ENCODE measurements around the gene FILIP1L. TPM values are rescaled to one million over a fixed set of nuclear protein-coding genes. Genes with fewer than 3 reads are reported as not detected.
A peak's percentile ranks its signal among the peaks of the same experiment; 100 is the strongest.

FILIP1L gene
- total RNA-seq, 1 donor from 2014 or later = 0.15 TPM

- Histone ChIP-seq H3K4me2 (no peak overlapping the region), H4K20me1 (ENCODE audit: low read depth) (no peaks in the 10 kb centered on the region), H3K79me2 (ENCODE audit: low read depth) (peaks cover 5% of the 10 kb centered on the region), H3K27ac (no peak overlapping the region), H3K4me1 (peaks cover 18% of the 10 kb centered on the region), H2AFZ (replicated peaks) (no peak overlapping the region), H3K27me3 (no peaks in the 10 kb centered on the region), H3K36me3 (no peaks in the 10 kb centered on the region), H3F3A (ENCODE audit: low read depth) (peaks cover 5% of the 10 kb centered on the region), H3K9ac (no peak overlapping the region), H3K4me3 (no peak overlapping the region), H3K9me3 (ENCODE audit: low read depth) (no peaks in the 10 kb centered on the region)
- Mint-ChIP-seq H3K4me3 (no peak overlapping the region), H3K9me3 (no peaks in the 10 kb centered on the region), H3K27ac (no peak overlapping the region), H3K36me3 (no peaks in the 10 kb centered on the region), H3K27me3 (ENCODE audit: insufficient read depth, low read depth) (peaks cover 3% of the 10 kb centered on the region), H3K4me1 (peaks cover 20% of the 10 kb centered on the region)
- TF ChIP-seq EZH2phosphoT487 (IDR thresholded peaks at IDR 0.05) (no peak), EZH2 (IDR thresholded peaks at IDR 0.05) (no peak), CTCF (IDR thresholded peaks at IDR 0.05) (no peak)
- peak; percentile 24 for DNase-seq (ENCODE audit: low spot score)
Measured at GRCh38 chr3:99943931-99944761, 170.2 kb downstream of the FILIP1L start.

- Histone ChIP-seq H3K4me1 (peaks cover 18% of the 10 kb centered on the region), H2AFZ (replicated peaks) (no peak overlapping the region), H3K27ac (no peak overlapping the region), H3K9me3 (ENCODE audit: low read depth) (no peaks in the 10 kb centered on the region), H3K4me3 (no peak overlapping the region), H3K4me2 (no peak overlapping the region), H3K36me3 (no peaks in the 10 kb centered on the region), H3K9ac (no peak overlapping the region), H4K20me1 (ENCODE audit: low read depth) (no peaks in the 10 kb centered on the region), H3F3A (ENCODE audit: low read depth) (peaks cover 5% of the 10 kb centered on the region), H3K79me2 (ENCODE audit: low read depth) (peaks cover under 1% of the 10 kb centered on the region), H3K27me3 (no peaks in the 10 kb centered on the region)
- H3K36me3 Mint-ChIP-seq = no peaks in the 10 kb centered on the region
- H3K4me1 Mint-ChIP-seq = peaks cover 34% of the 10 kb centered on the region
- peaks cover 3% of the 10 kb centered on the region for H3K27me3 Mint-ChIP-seq (ENCODE audit: insufficient read depth, low read depth)
- no peaks in the 10 kb centered on the region for H3K9me3 Mint-ChIP-seq
- H3K27ac Mint-ChIP-seq = no peak overlapping the region
- H3K4me3 Mint-ChIP-seq = no peak overlapping the region
- DNase-seq (ENCODE audit: low spot score) = no peak
- TF ChIP-seq CTCF (IDR thresholded peaks at IDR 0.05) (no peak), EZH2phosphoT487 (IDR thresholded peaks at IDR 0.05) (no peak), EZH2 (IDR thresholded peaks at IDR 0.05) (no peak)
Measured at GRCh38 chr3:99941211-99941610, 173.1 kb downstream of the FILIP1L start.

- Histone ChIP-seq H4K20me1 (ENCODE audit: low read depth) (no peaks in the 10 kb centered on the region), H3K4me2 (no peak overlapping the region)
- peaks cover 2% of the 10 kb centered on the region for H3K9me3 Mint-ChIP-seq
Measured at GRCh38 chr3:99940350-99940749, 174.0 kb downstream of the FILIP1L start.

More at GRCh38 chr3:99940350-99940749, 174.0 kb downstream of the FILIP1L start:
- Histone ChIP-seq H3K27ac (no peak overlapping the region), H3F3A (ENCODE audit: low read depth) (peaks cover 5% of the 10 kb centered on the region), H2AFZ (replicated peaks) (no peak overlapping the region), H3K36me3 (no peaks in the 10 kb centered on the region), H3K9me3 (ENCODE audit: low read depth) (no peaks in the 10 kb centered on the region), H3K4me1 (peaks cover 13% of the 10 kb centered on the region), H3K4me3 (no peak overlapping the region), H3K9ac (no peak overlapping the region), H3K27me3 (no peaks in the 10 kb centered on the region), H3K79me2 (ENCODE audit: low read depth) (no peaks in the 10 kb centered on the region)
- H3K4me3 Mint-ChIP-seq = no peak overlapping the region
- H3K4me1 Mint-ChIP-seq = peaks cover 30% of the 10 kb centered on the region
- H3K36me3 Mint-ChIP-seq = peaks cover 1% of the 10 kb centered on the region
- H3K27ac Mint-ChIP-seq = no peak overlapping the region
- TF ChIP-seq CTCF (IDR thresholded peaks at IDR 0.05) (no peak), EZH2phosphoT487 (IDR thresholded peaks at IDR 0.05) (no peak), EZH2 (IDR thresholded peaks at IDR 0.05) (no peak)
- no peak for DNase-seq (ENCODE audit: low spot score)
- peaks cover 3% of the 10 kb centered on the region for H3K27me3 Mint-ChIP-seq (ENCODE audit: insufficient read depth, low read depth)
